GM20431 (cell line): ENCODE data around the gene WNT7A.

Experiments
- in situ Hi-C: fragments of 300-500 bp; cut with MseI, MboI; formaldehyde crosslinking; loops from one replicate; pipeline ENCODE4 v1.15.0; 2020; ENCODE audit warnings: low sequenced_read_pairs; ENCODE audit not compliant: unreplicated experiment

Gene WNT7A

GRCh38 chr3:13835246-13835645 is 44.6 kb downstream of the WNT7A start:
- in situ Hi-C loops, result no loop called here

- in situ Hi-C loops, result no loop called here
Observed at GRCh38 chr3:13834258-13835035, 45.4 kb downstream of the WNT7A start.

DNA sequence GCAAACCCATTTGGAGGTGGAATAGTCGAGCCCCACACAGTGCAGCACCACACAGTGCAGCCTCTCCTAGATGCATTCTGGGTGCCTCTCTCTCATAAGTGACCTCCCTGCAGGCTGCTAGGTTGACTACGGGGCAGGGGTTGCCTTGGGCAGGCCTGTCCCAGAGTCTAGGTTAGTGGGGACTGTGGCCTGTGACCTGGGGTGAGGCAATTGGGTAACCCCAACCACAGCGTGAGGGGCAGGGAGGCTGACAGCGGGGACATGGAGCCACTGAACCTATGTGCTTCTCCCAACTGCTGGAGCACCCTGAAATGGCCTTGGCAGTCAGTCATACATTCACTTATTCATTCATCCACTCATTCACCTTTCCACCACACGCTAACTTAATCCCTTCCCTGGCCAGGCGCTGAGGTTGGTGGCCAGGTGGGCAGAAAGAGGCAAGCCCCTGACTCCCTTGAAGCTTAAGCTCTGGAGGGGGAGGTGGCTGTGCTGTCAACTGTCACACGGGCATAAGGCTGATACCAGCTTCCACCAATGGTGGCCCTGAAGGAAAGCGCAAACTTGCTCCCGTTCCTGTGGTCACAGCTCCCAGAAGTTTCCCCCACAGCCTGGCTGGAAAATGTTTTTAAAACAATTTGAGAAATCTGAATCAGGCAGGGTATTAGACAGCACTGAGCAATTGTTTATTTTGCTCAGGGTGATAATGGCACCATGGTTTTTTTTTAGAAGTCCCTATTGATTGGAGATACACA is 46.2 kb downstream of the WNT7A start:
- in situ Hi-C loops, result no loop called here

GRCh38 chr3:13832130-13832529 is 47.7 kb downstream of the WNT7A start:
- in situ Hi-C loops, result no loop called here

DNA sequence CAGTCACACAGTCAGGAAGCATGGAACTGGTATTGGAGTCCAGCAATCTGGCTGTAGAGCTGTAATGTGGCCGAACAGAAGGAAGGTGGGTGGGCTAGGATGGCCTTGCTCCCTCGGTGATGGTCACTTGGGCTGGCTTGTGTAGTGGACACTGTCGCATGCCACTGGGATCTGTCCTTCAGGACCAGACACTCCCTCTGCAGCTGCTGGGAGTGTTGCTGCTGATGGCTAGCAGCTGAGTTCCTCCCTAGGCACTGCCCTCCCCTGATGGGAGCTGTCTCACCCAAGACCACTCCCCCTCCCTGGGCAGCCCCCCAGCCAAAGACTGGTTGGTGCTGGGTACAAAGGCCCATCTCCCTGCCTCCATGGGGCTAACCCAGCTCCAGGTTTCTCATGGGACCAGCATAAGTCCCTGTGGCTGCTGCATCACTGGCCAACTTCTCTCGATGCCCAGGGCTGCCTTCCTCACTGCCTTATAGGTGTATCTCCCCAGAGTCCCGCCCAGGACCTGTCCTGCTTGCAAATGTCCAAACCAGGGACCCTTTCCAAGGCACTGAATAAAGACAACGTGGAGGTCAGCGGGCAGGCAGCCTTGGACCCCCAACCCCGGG is 48.4 kb downstream of the WNT7A start:
- in situ Hi-C loops, result no loop called here

GRCh38 chr3:13829311-13829710 is 50.6 kb downstream of the WNT7A start:
- in situ Hi-C loops, result no loop called here

DNA sequence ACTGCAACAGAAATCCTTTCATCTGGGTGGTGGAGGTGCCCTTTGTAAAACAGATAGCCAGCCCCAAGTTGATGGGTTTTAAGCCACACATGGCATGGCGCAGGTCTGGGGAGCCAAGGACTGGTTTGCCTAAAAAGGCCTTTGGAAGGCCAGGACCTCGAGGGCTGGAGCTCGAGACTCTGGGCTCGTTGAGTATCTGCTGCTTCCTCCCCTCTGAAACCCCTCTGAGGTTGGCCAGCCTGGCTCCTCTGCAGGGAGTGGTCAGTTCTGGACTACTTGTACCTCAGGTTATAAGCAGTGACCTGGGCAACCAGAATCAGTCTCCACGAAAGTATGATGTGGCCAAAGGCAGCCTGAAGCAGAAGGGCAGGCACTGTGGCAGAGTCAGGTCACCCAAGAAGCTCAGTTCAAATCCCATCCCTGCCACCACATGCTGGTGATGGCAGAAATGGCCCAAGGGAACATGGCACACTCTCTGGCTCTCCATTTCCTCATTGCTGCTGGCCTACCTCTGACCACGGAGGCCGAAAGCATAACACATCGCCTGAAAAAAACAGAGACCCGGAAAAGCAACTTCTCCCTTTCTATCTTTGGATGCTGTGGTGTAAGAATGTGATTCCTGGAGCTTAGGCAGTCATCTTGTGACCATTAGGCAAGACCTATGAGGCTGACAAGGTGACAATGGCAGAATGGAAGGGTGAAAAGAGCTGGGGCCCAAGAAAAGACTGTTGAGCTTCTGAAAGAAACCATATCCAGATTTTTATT is 51.2 kb downstream of the WNT7A start:
- in situ Hi-C loops, result no loop called here

- in situ Hi-C loops, result no loop called here
Observed at GRCh38 chr3:13827699-13828098, 52.2 kb downstream of the WNT7A start.

- in situ Hi-C loops, result no loop called here
Observed at GRCh38 chr3:13827256-13827655, 52.6 kb downstream of the WNT7A start.

GRCh38 chr3:13826672-13827071 is 53.2 kb downstream of the WNT7A start:
- in situ Hi-C loops, result no loop called here

DNA sequence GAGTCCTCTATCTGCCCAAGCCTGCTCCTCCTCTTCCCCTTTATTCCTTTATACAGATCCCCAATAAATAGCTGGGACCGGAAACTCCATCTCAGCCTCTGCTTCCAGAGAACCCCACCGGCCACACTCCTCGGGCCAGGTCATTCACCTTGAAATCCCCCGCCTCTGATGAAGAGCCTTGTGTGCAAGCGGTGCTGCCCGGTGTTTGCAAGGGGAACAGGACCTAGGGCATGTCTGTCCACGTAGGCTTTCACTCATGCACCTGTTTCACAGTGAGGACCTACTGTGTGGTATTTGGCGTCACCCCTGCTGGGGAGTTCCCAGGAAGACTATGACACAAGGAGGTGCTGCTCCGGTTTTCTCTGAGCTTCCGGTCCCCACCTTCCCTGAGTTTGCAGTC is 54.0 kb downstream of the WNT7A start:
- in situ Hi-C loops, result no loop called here

DNA sequence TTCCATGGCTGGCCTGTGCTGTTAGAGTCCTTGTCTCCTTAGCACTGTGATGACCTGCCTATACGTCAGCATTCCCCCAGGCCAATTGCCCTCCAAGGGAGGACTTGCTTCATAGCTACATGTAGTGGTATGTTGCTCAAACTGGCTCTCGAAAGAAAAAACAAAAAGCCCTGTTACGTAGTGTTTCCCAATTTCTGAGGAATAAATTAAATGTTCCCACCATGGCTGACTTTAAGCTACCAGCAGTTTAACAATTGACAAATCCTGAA is 54.6 kb downstream of the WNT7A start:
- in situ Hi-C loops, result no loop called here

DNA sequence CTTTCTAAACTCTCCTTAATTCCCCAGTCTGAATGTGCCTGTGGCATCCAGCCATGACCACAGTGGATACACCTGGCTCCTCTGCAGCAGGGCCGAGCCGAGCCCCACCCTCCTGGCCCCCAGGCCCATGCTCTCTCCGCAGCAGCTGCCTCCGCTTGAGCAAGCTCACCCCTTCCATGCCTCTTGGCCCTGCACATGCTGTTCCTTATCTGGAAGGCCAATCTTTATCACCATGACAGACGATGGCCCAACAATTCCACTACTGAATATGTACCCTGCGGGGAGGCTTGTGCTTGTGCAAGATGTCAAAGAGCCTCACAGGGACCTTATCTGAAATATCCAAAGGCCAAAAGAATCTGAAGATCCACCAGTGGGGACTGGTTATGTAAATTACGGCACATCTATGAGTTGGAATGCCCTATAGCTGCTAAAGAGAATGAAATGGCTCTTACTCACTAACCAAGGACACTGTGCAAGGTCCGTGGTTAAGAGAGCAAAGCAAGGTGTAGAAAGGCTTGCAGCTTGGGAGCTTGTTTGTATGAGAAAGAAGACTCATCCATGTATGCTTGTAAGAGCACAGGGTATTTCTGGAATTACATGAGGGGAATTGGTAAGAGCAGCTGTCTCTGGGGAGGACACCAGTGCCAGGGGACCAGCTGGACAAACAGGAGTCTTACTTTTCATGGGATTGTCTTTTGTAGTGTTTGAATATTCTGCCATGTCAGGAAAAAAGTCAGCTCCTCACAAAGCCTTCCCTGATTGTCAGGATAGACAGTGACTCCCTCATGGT is 55.2 kb downstream of the WNT7A start:
- in situ Hi-C loops, result no loop called here

DNA sequence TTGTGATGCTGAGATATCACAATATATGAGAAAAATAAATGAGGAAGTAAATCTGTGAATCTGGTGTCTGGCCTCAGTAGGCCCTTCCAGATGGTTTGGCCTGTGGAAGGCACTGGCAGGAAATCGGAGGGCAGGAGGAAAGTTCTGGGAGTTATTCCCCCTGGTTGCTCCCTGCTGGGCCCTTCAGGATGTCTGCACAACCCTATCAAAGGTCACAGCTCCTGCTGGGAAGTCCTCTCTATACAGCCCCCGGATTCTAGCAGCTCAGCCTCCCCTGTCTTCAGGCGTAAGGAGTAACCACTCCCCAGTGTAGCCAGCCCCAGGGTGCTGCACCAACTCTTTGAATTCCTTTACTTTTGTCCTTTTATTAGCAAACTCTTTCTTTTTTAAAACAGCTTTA is 56.2 kb downstream of the WNT7A start:
- in situ Hi-C loops, result no loop called here

DNA sequence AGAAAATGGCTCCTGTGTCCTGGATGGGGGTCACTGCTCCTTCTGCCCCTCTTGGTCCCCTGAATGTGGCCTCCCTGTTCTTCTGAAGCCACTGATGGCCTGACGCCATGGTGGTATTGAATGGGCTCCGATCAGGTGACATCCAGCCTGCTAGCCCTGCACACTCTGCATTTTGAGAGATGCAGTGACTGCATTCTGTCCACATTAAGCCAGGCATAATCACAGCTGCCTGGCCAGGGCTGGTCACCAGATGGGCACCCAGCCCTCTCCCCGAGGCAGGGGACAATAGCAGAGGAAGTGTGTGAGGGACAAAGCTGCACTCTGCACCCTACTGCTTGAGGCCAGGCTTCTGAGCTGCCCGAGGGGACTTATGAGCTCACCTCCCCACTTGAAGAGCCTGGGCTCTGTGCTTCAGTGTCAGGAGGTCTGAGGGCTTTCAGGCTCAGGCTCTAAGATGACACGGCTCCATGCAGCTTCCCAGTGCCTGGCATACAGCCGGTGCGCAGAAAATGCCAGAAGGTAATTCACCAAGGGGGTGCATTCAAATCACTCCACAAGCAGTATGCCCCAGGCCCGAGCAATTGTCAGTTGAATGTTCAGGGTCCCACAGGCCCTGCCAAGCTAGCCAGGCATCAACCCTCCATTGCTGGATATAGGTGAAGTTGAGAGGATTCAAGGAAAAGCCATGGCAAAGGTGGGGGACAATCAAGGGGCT is 56.8 kb downstream of the WNT7A start:
- in situ Hi-C loops, result no loop called here

- in situ Hi-C loops, result no loop called here
Observed at GRCh38 chr3:13822042-13822441, 57.8 kb downstream of the WNT7A start.

- in situ Hi-C loops, result no loop called here
Observed at GRCh38 chr3:13821126-13821525, 58.7 kb downstream of the WNT7A start.

GRCh38 chr3:13818919-13819318 is 61.0 kb downstream of the WNT7A start:
- in situ Hi-C loops, result no loop called here

DNA sequence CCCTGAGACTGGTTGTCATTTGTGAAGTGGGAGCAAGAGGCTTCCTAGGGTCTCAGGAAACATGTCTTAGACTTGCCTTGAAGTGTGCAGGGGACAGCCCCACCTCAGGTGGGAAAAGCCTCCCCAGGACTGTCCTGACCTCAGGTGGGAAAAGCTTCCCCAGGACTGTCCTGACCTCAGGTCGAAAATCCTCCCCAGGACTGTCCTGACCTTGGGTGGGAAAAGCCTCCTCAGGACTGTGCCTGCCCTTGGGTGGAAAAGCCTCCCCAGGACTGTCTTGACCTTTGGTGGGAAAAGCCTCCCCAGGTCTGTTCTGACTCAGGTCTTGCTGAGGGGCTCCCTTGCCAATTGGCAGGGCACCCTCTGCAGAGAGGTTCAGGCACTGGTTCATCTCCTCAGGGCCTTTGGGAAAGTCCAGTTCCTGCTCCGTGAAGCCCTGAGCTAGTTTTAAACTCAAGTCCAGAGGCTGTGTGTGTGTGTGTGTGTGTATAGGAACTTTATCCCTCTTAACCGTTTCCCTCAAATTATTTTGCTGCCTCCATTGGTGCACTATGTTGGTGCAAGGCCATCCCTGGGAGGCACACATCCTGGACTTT is 64.7 kb downstream of the WNT7A start:
- in situ Hi-C loops, result no loop called here
